Occipital lobe (tissue), 2 donors: Measurements from ENCODE around the gene ZNF148. TPM values are rescaled to one million over a fixed set of nuclear protein-coding genes. Genes with fewer than 3 reads are reported as not detected.
A peak's percentile ranks its signal among the peaks of the same experiment; 100 is the strongest.
"Not testable (repeated sequence)": the region's sequence is repeated elsewhere in the genome, so short reads cannot be mapped to it uniquely, and the experiment has no call there.

ENCODE experiments used
- DNase-seq: peaks from one replicate; lab custom pipeline; 2025; lab: John Stamatoyannopoulos, UW
- total RNA-seq: library from RNA; depleted of rRNA; stranded (reverse); fragments of >200 nt; gene quantifications from one replicate; pipeline ENCODE4 v1.2.3, GENCODE V29; 2014

The ZNF148 gene, protein sequence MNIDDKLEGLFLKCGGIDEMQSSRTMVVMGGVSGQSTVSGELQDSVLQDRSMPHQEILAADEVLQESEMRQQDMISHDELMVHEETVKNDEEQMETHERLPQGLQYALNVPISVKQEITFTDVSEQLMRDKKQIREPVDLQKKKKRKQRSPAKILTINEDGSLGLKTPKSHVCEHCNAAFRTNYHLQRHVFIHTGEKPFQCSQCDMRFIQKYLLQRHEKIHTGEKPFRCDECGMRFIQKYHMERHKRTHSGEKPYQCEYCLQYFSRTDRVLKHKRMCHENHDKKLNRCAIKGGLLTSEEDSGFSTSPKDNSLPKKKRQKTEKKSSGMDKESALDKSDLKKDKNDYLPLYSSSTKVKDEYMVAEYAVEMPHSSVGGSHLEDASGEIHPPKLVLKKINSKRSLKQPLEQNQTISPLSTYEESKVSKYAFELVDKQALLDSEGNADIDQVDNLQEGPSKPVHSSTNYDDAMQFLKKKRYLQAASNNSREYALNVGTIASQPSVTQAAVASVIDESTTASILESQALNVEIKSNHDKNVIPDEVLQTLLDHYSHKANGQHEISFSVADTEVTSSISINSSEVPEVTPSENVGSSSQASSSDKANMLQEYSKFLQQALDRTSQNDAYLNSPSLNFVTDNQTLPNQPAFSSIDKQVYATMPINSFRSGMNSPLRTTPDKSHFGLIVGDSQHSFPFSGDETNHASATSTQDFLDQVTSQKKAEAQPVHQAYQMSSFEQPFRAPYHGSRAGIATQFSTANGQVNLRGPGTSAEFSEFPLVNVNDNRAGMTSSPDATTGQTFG
- total RNA-seq = 111 TPM

DNA sequence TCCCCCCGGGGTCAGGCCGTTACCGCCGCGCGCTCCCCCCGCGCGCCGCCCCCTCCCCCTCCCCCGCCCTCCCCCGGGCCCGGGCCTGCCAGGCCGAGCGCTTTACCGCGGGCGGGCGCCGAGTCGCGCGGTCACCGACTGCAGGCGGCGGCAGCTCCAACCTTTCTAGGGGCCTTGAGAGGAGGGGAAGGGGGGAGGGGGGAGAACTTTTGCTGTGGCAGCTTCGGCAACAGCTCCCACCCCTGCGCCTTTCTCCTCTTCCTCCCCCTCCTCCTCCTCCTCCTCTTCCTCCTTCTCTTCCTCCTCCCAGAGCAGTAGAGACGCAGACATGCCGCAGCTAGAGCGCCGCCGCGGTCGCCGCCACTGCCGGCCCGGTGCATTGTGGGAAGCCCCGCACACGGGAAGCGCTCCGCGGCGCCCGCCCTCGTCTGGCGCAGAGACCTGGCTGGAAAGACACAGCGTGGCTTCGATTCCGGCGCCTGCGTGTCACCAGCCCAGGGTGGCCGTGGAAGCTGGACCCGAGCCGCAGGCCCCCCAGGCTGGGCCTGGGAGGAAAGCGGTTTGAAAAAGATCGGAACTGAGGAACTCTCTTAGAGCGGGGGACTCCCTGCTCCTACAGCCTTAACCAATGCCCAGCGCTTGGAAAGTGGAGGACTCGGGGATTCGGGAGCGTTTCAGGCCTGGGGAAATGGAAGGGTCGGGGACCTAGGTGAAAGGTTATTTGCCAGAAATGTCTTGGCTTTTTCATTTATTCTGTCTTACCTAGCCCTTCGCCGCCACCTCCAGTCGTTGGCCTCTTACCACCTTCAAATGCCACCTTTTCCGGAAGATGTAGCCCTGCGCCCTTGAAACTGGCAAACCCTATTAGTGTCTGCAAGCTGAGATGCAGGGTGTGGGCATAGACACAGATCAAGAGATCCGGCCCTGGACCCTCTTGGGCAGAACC is at the start of gene ZNF148:
TSS of gene ZNF148 (minus strand) at position 330 of the 946 bp plus-strand sequence. CDS start 61,685 bp downstream, outside the sequence.
- DNase-seq = peak; percentile 88

DNA sequence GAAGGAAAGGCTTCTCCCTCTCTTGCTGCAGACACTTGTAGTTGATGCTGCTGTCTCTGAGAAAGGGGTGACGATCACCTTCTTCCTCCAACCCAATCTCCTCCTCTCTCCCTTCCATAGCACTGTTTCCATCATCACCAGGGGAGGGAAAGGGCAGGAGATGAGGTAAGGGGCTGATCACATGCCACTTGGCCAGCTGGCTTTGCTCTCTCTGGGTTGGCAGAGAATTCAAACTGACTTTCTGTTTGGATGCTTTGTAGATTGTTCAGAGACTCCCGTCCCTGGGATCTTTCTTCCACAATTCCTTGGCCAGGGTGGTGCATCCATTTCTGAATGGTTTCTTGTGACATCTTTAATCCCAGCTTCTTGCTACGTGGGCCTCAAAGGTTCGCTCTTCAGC is 43.2 kb upstream of the ZNF148 start:
- no peak for DNase-seq

DNA sequence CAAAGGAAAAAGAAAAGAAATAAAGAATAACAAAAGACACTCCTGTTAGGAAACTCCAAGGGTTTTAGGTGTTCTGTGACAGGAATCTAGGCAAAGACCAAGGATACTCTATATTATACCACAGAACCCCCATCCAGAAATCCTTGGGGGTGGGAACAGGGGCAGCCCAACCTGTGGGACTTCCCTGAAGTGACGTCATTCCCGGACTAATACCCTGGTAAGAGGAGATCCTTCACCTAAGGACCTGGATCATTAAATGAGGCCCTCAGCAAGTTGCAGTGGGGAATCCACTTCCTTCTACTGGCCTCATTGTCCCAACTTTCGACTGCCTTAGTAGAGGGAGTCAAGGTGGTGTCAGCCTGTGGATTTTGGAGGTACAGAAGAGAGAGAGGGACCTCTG is 41.1 kb upstream of the ZNF148 start:
- no peak for DNase-seq

DNA sequence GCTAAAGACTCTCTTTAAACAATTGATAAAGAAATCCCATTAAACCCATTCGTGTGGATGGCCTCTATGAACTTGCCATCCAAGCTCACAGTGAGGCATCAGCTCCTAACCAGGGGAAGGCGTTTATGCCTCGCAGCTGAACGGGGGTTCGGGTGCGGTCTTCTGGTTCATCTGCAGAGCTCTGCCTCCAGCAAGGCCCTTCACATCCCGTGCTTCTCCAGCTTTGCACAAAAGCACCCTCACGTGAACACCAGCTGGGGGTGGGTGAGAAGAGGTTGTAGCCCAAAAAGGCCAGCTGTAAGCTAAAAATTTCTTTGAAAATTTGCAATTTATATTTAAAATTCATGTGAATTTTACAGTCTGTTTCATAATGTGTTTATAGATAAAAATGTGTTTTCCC is 39.5 kb upstream of the ZNF148 start:
- no peak for DNase-seq

DNA sequence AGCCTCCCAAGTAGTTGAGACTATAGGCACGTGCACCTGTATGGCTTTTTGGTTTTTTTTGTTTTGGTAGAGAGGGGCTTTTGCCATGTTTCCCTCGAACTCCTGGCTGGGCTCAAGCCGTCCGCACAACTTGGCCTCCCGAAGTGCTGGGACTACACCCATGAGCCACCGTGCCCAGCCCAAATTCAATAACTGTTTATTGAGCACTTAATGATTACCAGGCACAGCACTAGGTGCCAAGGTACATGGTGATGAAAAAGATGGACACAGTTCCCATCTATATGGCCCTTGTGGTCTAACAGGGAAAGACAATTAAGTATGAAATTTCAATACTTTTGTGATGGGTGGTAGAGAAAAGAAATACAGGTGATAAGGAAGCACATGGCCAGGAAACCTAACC is 35.8 kb upstream of the ZNF148 start:
- DNase-seq = no peak

DNA sequence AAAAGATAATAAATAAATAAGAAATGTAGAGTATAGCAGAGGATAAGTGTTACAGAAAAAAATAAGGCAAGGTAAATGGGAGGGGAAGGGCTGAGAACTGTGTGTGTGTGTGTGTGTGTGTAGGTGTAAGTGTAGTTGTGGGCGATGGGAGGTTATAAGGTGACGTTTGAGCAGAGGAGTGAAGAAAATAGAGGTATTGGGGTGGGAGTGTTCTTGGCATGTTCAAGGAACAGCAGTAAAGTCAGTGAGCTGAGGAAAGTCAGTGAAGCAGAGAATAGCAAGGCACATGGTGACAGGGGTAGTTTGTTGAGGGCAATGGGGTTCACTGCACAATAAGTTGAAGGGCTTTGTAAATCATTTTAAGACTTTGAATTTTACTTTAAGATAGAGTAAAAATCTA is 30.9 kb upstream of the ZNF148 start:
- no peak for DNase-seq

DNA sequence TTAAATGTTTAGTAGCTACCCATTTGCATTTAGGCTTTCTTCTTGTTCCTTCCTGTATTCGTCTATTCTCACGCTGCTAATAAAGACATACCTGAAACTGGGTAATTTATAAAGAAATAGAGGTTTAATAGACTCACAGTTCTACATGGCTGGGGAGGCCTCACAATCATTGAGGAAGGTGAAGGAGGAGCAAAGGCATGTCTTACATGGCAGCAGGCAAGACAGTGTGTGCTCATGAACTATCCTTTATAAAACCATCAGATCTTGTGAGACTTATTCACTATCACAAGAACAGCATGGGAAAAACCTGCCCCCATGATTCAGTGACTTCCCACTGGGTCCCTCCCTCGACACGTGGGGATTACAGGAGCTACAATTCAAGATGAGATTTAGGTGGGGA is 30.4 kb upstream of the ZNF148 start:
- not testable (repeated sequence) for DNase-seq

DNA sequence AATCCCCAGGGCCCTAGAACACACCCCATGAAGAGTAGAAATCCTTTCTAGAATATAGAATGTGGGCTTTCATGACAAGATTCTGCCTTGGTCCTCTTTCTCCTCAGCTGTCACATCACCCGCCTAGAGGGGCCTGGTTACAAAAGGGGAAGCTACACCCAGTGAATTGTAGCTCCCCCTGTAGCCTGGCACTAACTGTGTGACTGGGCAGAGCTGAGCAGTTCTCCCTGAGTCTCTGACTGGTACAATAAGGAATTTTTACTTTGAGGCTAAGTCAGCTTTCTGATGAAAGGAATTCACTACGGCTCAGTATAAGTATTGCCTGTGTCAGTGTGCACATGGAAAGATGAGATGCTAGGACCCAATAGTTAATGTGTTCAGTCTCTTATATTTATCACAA is 28.7 kb upstream of the ZNF148 start:
- DNase-seq = no peak

DNA sequence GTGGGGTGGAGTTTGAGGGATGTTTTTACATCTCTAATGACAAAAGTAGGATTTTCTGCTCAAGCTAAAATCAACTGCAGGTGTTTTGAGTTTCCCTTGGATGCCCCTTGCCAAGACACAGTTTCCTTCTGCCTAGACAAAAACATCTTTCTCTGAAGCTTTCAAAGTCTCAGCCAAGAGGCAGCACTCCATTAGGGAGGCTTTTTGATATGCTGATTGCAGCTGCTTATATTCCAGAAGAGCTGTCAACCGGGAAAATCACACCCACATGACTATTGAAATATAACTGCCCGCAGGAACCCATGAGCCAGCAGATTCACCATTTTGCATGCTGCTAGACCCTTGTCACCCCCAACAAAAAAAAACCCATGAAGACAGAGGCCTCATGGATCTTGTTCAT is 27.5 kb upstream of the ZNF148 start:
- DNase-seq = no peak

DNA sequence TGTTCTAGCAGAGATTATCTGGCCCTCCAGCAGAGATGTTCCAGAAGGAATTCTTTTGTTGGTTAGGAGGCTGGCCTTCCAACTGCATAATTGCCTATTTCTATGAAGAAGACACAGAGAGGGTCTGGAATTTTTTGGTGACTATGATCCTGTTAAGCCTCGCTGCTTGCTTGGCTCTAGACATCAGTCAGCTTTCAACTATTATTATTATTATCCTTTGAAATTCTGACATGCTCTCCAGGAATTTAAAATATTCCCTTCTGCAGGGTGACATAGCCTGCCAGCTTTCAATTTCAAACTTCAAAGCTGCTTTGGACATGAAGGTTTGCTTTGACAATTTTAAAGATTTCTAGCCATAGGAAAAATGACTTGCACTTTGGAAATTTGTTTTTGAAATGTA is 26.3 kb upstream of the ZNF148 start:
- DNase-seq = no peak

DNA sequence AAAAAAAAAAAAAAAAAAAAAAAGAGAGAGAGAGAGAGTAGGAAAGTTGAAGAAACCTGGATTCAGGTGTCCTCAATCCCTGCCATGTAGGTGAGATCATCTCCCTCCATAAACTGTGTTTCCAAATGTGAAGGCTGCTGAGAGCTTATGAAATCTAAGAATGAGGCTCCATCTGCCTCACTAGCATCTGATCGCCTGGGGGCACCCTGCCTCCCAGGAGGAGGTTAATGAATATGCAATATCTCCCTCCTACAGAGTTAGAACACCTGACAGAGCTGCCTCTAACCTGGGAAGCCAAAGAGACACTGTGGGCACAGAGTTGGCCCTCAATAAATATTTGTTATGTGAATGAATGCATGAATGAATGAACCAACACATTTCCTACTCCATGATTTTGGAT is 23.8 kb upstream of the ZNF148 start:
- DNase-seq = no peak

DNA sequence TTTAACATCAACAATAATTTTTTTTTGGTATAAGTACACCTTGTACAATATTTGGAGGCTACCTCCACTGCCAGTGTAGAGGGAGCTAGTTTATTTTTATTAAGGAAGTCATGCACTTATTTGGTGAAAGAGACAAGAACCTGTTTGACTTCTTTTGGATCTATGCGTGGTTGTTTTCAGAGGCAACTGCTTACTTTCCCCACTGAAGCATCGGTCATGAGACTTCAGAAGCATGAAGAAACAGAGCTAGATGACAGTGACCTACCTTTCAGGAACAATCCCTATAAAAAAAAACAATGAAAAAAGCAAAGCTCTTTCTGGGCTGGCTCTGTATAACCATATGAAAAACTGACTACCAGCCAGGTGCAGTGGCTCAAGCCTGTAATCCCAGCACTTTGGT is 20.0 kb upstream of the ZNF148 start:
- DNase-seq = no peak

DNA sequence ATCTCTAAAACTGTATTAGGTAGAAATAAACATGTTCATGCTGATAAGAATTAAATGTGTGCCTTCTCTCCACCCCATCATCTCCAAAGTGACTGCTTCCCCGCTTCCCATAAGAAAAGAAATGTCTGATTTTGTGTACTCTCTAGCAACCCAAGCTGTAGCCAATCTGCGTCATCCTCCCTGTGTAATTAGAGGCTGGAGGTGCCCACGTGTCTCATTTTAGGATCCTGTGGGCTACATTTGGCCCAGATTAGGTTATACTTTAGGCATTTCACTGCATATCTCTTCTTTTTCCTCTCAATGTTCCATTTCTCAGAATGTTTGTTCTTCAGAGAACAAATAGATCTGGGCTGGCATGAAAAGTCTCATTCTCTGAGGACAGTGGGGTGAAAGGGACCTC is 19.3 kb upstream of the ZNF148 start:
- peak; percentile 21 for DNase-seq

DNA sequence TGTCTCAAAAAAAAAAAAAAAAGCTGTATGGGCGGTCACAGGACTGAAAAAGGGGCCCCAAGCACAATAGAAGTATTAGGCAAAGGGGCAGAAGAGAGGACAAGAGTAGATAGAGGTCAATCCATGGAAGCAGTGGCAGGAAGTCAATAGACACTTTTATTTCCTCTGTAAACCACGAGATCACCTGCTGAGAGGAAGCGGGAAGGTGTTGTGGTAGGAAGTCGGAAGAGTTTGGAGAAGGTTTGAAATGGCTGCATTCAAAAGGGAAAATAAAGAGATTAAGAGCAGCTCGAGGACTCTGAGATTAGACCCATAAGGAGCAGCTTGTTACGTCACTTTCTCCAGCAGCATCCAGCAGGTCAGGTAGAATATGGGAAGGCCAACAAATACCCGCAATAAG is 14.2 kb upstream of the ZNF148 start:
- DNase-seq = no peak

DNA sequence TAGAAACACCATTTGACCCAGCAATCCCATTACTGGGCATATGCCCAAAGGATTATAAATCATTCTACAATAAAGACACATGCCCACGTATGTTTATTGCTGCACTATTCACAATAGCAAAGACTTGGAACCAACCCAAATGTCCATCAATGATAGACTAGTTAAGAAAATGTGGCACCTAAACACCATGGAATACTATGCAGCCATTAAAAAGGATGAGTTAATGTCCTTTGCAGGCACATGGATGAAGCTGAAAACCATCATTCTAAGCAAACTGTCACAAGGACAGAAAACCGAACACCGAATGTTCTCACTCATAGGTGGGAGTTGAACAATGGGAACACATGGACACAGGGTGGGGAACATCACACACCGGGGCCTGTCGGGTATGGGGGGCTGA is 13.2 kb upstream of the ZNF148 start:
- not testable (repeated sequence) for DNase-seq

DNA sequence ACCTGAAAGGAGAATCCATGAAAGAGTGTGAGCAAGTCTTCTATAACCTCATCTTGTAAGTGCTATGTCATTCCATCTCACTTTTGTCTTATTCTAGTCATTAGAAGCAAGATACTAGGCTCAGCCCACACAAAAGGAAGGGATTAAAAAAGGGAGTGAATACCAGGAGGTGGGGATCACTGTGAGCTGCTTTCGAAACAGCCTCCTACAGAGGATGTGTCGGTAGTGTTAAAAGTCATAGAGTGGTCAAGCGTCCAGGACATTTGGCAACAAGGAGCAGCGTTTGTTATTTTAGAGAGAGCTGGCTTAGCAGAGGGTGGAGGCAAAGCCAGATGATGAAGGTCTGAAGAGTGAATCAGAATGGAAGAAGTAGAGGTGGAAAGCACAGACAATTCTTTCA is 11.7 kb upstream of the ZNF148 start:
- no peak for DNase-seq

DNA sequence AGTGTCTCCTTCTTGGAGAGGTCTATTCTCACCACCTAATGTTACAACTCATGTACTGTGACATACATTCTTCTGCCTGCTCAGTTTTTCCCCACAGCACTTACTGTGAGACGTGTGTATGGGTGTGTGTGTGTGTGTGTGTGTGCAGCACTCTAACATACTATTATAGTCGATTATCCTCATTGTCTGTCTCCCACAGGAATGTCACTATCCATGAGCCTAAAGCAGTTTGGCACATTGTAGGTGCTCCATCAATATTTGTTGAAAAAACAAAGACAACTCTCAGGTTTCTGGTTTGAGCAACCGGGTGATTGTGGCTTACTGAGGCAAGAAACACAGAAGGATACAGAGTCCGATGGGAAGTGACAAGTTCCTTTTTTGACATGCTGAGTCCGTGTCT is 8.6 kb upstream of the ZNF148 start:
- no peak for DNase-seq

DNA sequence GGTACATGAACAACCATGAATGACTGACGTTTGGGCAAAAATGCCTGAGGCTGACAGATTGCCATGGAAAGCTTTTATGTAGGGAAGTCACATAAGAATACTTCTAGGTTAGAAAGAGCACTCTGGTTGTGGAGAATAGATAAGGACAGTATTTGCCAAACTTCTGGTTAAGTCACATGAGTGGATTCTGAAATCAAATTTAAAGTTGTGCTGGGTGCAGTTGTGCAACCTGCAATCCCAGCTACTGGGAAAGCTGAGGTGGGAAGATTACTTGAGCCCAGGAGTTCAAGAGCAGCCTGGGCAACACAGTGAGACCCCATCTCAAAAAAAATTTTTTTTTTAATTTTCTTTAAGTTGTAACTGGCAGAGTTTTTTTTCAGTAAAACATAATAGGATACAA is 7.2 kb upstream of the ZNF148 start:
- DNase-seq = no peak

DNA sequence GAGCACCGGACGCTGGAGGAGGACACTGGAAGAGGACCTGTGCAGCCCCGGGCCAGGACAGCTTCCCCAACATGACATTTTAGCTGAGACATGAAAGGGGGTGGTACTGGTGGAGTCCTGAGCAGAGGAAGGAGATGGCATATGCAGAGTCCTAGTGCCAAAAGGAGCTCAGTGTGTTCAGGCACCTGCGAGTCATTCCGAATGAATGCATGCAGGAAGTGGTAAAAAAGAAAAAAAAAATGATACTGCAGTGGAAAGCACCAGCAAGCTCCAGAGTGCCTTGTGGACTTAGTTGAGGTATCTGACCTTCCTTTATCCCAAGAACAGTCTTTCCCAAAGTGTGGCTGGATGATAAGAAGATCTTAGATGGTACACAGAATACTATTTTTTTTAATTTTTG is 6.6 kb upstream of the ZNF148 start:
- no peak for DNase-seq

DNA sequence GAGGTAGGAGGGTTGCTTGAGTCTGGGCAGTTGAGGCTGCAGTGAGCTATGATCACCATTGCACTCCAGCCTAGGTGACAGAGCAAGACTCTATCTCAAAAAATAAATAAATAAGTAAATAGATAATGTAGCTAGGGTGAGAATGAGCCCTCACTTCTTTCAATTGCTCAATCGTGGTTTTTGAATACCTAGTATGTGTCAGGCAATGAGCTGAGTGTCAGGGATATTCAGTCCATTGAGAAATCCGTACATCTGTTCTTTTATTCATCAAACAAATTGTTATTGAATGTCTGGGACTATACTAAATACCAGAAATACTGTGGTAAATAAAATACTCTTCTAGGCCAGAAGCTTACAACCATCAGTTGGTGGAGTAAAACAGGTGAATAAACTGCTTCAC is 6.2 kb upstream of the ZNF148 start:
- DNase-seq = no peak

DNA sequence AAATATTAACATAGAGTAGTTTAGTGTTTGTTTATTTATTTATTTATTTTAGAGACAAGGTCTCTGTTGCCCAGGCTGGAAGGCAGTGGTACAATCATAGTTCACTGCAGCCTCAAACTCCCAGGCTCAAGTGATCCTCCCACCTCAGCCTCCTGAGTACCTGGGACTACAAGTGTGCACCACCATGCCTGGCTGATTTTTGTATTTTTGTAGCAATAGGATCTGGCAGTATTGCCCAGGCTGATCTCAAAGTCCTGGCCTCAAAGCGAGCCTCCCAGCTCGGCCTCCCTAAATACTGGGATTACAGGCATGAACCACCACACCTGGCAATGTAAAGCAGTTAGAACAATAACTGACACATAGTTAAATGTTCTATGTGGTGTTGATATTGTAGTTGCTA is 4.4 kb upstream of the ZNF148 start:
- no peak for DNase-seq

DNA sequence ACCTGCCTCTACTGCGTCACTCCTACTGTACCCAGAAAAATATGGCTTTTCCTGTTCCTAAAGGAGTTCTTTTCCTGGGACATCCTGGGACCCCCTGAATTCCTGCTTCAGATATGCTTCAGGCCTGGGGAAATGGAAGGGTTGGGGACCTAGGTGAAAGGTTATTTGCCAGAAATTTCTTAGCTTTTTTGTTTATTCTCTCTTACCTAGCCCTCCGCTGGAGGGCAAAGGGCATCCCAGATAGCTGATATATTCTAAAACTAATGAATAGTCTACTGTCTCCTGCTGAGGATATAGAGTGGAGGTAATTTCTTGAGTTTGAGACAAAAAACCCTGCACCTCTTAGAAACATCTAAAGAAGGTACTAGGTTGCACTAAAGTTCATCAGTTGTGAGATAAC is 3.6 kb upstream of the ZNF148 start:
- no peak for DNase-seq
